ENCODE measurements around the gene GTPBP6. TPM values are rescaled to one million over a fixed set of nuclear protein-coding genes. Genes with fewer than 3 reads are reported as not detected.
A peak's percentile ranks its signal among the peaks of the same experiment; 100 is the strongest.
"Not testable (repeated sequence)": the region's sequence is repeated elsewhere in the genome, so short reads cannot be mapped to it uniquely, and the experiment has no call there.

The GTPBP6 gene
- total RNA-seq, 1 experiment from 2014 or later, result 148 TPM

GRCh38 chrX:306614-307251 is 11.9 kb downstream of the GTPBP6 start:
- DNase-seq (ENCODE audit: low spot score); in situ Hi-C loops (cut with HindIII; ENCODE audit: low sequenced_read_pairs): not testable (repeated sequence)

- DNase-seq (ENCODE audit: low spot score); in situ Hi-C loops (cut with HindIII; ENCODE audit: low sequenced_read_pairs): not testable (repeated sequence)
Observed at GRCh38 chrX:305781-306613, 12.6 kb downstream of the GTPBP6 start.

GRCh38 chrX:302975-303374 is 15.6 kb downstream of the GTPBP6 start:
- in situ Hi-C loops (cut with HindIII; ENCODE audit: low sequenced_read_pairs), result no loop called here
- no peak for DNase-seq (ENCODE audit: low spot score)

- DNase-seq (ENCODE audit: low spot score), result no peak
- in situ Hi-C loops (cut with HindIII; ENCODE audit: low sequenced_read_pairs), result no loop called here
Observed at GRCh38 chrX:300334-300733, 18.3 kb downstream of the GTPBP6 start.

GRCh38 chrX:298993-299392 is 19.6 kb downstream of the GTPBP6 start:
- no peak for DNase-seq (ENCODE audit: low spot score)
- in situ Hi-C loops (cut with HindIII; ENCODE audit: low sequenced_read_pairs), result no loop called here

- DNase-seq (ENCODE audit: low spot score), result no peak
- in situ Hi-C loops (cut with HindIII; ENCODE audit: low sequenced_read_pairs), result no loop called here
Observed at GRCh38 chrX:295136-295535, 23.5 kb downstream of the GTPBP6 start.

GRCh38 chrX:292900-293897 is 25.4 kb downstream of the GTPBP6 start:
- DNase-seq (ENCODE audit: low spot score), result no peak
- in situ Hi-C loops (cut with HindIII; ENCODE audit: low sequenced_read_pairs), result no loop called here

GRCh38 chrX:291411-291901 is 27.1 kb downstream of the GTPBP6 start:
- in situ Hi-C loops (cut with HindIII; ENCODE audit: low sequenced_read_pairs), result no loop called here

GRCh38 chrX:290476-291166 is 28.0 kb downstream of the GTPBP6 start:
- in situ Hi-C loops (cut with HindIII; ENCODE audit: low sequenced_read_pairs), result no loop called here
- no peak for DNase-seq (ENCODE audit: low spot score)

More at GRCh38 chrX:291411-291901, 27.1 kb downstream of the GTPBP6 start:
- no peak for DNase-seq (ENCODE audit: low spot score)

- in situ Hi-C loops (cut with HindIII; ENCODE audit: low sequenced_read_pairs), result no loop called here
Observed at GRCh38 chrX:288561-288991, 30.0 kb downstream of the GTPBP6 start.

GRCh38 chrX:287670-288069 is 30.9 kb downstream of the GTPBP6 start:
- in situ Hi-C loops (cut with HindIII; ENCODE audit: low sequenced_read_pairs), result no loop called here

More at GRCh38 chrX:288561-288991, 30.0 kb downstream of the GTPBP6 start:
- no peak for DNase-seq (ENCODE audit: low spot score)

GRCh38 chrX:285076-285677 is 33.4 kb downstream of the GTPBP6 start:
- no peak for DNase-seq (ENCODE audit: low spot score)
- in situ Hi-C loops (cut with HindIII; ENCODE audit: low sequenced_read_pairs), result no loop called here

More at GRCh38 chrX:287670-288069, 30.9 kb downstream of the GTPBP6 start:
- no peak for DNase-seq (ENCODE audit: low spot score)

- in situ Hi-C loops (cut with HindIII; ENCODE audit: low sequenced_read_pairs), result no loop called here
- DNase-seq (ENCODE audit: low spot score), result peak; percentile 96
Observed at GRCh38 chrX:283115-283845, 35.3 kb downstream of the GTPBP6 start.

GRCh38 chrX:282000-282681 is 36.5 kb downstream of the GTPBP6 start:
- DNase-seq (ENCODE audit: low spot score); in situ Hi-C loops (cut with HindIII; ENCODE audit: low sequenced_read_pairs): not testable (repeated sequence)

- in situ Hi-C loops (cut with HindIII; ENCODE audit: low sequenced_read_pairs), result no loop called here
- peak; percentile 72 for DNase-seq (ENCODE audit: low spot score)
Observed at GRCh38 chrX:281166-281999, 37.2 kb downstream of the GTPBP6 start, which contains the start of gene PLCXD1. TSS of gene PLCXD1 (plus strand) at chrX:281381. CDS start at chrX:284188, 2,807 bp downstream.

GRCh38 chrX:280722-281121 is 37.9 kb downstream of the GTPBP6 start:
- DNase-seq (ENCODE audit: low spot score); in situ Hi-C loops (cut with HindIII; ENCODE audit: low sequenced_read_pairs): not testable (repeated sequence)
